Stimulated activated CD4-positive, alpha-beta T cell treated with anti-CD3 and anti-CD28 coated beads, Interleukin-4, amount 100 ng/mL, for 48 hours (primary cell): ENCODE results near the gene NUP214.
"Not testable (repeated sequence)": the region's sequence is repeated elsewhere in the genome, so short reads cannot be mapped to it uniquely, and the experiment has no call there.

ENCODE experiments used
- DNase-seq, 2 donors: peaks; one replicate each; pipeline ENCODE4 v3.0.0-alpha.2; 2020; ENCODE audit warnings: low read depth in 2 of 2

The NUP214 gene

DNA sequence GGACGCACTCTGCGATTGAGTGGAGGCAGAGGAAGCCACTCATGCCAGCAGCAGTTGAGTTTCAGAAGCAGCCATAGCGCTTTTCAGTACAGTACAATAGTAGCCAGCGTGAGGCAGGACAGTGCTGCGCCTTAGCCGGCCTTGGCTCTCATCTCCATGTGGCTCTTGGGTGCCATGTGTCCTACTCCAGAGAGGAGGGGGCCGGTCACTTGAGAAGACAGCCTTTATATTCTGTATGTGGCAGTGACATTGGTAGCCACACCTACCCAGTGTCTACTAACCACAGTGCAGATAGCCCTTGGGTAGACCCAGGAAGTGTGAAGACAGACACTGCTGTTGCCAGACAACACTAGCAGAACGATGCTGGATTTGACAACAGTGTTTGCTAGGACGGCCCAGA, 108.6 kb downstream of the NUP214 start:
- no peak for DNase-seq

- DNase-seq = no peak
Measured at GRCh38 chr9:131234799-131235479, 109.6 kb downstream of the NUP214 start.

- DNase-seq = no peak
Measured at GRCh38 chr9:131235480-131235851, 110.1 kb downstream of the NUP214 start.

GRCh38 chr9:131236161-131236560, 110.8 kb downstream of the NUP214 start:
- DNase-seq = no peak

DNA sequence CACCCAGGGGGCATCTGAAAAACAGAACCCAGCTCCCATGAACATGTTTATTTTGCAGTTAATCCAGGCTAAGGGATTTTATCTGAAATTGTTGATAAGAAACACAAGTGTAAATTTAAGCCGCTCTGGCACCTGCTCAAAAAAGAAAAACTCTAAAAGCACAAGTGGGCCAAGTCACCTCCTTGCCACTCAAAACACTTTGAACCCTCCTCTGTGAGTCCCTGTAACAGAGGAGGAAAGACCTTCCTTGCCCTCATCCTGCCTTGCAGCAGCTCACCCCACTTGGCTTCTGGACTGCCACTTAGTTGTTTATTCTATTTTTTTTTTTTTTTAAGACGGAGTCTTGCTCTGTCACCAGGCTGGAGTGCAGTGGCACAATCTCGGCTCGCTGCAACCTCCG, 111.4 kb downstream of the NUP214 start:
- no peak for DNase-seq

- no peak for DNase-seq
Measured at GRCh38 chr9:131237291-131237690, 111.9 kb downstream of the NUP214 start.

DNA sequence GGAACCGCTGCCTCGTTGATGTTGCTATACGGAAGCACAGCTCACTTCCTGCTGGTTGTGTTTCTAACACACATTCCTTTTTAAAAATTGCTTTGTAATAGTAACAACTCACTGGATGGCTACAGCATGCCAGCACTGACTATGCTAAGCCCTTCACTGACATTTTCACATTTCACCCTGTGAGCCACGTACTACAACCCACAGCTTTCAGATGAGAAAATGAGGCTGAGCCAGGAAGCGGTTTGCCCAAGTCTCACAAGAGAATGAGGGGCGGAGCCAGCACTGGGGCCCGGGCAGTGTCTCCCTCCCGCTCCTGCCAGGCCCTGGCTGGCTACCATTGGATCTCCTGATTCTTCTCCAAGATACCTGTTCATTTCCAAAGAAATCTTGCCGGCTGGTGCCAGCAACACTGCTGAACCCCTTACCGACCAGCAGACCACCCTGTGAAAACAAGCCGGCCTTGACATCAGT, 112.6 kb downstream of the NUP214 start:
- peak; percentile 77 to 83 for DNase-seq

DNA sequence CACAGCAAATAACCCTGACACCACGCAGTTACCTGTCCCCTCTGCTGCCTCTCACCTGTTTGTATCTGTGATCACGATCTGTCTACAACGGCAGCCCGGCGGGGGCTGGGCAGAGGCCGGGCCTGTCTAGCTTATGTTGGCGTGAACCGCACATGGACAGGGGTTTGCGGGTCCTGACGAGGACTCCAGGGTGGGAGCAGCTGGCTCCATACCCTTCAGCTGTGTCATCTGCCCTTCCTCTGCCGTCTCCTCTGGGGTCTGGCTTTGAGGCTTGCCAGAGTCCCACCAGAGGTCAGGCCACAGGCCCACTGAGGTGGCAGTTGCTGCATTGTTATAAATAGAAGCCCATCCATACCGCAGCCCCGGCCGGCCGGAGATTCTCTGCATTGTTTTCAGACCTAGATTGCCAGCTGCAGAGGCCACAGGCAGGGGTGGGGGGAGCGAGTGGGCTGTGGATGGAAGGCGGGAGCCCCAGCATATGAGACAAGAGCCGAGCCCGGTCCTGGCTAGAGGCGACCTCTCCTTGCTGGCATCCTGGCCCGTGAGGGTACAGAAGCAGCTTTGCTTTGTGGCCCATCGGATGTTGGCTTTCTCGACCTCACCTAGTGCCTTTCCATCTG, 113.1 kb downstream of the NUP214 start:
- DNase-seq = no peak

DNA sequence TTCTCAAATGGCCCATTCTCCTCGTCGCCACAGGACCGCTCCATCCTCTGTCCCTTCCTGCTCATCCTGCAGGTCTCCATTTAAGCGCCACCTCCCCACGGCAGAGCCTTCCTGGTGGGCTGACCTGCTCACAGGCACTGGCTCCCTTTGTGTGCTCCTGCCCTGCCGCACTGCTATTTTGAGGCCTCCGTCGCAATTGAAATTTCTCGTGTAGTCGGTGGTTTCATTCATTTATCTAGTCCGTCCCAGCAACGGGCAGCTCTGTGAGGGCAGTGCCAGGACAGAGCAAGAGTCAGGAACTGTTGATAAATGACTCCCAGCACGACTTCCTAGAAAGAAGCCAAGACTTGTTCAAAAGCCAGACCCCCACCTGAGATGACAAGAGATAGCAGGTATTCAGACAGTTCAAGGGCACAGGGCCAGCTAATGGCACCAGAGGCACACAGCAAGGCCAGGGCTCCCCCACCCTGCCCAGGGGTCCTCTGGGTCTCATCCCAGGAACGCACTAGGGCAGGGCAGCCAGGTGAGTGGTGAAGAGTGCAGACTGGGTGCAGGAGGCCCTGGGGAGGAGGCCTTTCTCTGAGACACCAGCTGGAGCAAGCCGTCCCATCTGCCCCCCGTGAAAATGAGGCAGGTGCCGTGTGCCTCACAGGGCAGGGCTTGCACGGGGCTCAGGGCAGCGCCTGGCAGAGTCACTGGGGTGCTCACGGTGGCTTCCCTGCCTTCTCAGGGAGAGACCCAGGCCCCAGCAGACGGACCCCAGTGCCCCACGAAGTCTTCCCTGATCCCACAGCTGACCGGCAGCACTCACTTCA, 114.0 kb downstream of the NUP214 start:
- no peak for DNase-seq

GRCh38 chr9:131240047-131240921, 114.9 kb downstream of the NUP214 start:
- DNase-seq = no peak

DNA sequence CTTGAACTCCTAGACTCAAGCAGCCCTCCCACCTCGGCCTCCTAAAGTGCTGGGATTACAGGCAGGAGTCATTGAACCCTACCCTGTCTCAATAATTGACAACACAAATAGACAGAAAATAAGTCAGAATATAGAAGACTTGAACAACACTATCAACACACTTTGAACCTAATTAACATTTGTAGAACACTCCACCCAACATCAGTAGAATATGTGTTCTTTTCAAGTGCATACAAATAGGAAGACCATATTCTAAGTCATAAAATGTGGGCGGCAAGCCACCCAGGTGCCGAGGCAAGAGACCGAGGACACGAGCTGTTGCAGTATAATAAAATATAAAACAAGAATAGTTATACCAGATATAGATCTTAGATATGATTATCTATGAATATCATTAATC, 118.9 kb downstream of the NUP214 start:
- not testable (repeated sequence) for DNase-seq

GRCh38 chr9:131246618-131247017, 121.2 kb downstream of the NUP214 start:
- DNase-seq = no peak

DNA sequence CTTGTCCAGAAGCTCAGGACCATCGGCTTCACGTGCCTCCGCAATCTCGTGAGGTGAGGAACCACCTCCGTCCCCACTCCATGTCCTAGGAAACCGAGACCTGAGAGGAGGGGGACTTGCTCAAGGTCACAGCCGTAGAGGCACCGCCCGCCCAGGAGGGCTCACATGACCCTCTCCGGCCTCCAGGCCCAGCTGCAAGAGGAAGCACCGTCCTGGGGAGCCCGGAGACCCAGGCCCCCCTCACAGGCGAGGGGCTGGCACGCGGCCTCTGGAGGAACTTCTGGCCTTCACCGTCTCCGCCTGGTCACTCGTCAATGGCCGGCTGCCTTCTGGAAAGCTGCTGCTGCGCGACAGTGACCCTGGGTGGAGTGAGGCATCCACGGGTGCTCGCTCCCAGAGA, 126.7 kb downstream of the NUP214 start:
- no peak for DNase-seq

DNA sequence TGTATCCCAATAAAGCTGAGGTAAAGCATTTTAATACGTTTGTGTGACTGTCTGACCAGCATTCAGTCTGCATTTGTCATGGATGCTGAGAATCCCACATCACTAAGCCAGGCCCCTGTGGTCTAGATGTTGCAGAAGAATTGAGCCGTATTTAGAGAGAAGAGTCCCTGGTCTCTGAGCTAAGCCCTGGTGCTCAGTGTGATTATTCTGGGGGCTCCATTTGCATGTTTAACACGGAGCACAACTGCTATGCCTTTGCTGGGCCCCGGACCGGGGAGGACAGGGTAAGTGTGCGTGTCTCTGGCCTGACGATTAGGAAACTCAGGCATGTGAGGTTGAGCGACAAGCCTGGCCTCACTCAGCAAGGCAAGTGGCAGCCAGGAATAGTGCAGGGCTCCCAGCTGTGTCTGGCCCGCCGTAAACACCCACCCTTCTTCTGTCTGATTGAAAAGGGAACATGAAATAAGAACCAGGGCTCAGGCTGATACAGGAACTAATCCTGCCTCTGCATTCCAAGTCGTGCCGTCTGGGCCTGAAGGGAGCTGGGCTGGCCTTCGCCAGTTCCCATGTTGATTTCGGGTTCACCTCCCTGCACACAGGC, 128.6 kb downstream of the NUP214 start:
- DNase-seq = no peak

- no peak for DNase-seq
Measured at GRCh38 chr9:131254626-131255025, 129.2 kb downstream of the NUP214 start.

- DNase-seq = no peak
Measured at GRCh38 chr9:131255676-131256197, 130.4 kb downstream of the NUP214 start.

DNA sequence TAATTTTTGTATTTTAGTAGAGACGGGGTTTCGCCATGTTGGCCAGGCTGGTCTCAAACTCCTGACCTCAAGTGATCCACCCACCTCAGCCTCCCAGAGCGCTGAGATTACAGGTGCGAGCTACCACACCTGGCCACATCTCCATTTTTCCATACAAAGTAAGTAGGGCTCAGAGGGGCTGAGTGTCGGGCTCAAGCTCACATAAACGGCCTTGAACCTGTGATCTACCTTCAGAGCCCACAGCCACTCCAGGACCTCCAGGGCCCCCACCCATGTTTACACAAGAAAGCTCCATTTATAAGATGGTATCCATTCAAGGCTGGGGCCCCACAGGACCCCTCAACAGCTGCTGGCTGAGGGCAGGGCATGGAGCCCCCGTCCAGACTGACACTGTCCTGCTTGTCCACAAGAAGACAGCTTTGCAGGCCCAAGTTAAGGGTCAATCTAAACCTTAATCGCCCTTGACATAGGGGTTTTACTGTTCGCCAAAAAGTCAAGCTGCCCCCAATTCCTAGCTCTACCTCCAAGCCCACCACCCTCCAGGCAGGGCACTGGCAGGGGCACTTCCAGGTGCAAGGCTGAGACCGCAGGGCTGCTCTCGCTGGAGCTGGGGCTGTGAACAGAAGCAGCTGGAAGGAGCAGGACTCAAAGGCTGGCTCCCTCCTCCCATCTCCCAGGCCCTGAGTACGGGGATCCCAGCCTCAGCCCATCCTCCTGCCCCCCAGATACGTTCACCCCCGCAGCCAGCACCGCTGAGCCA, 132.1 kb downstream of the NUP214 start:
- no peak for DNase-seq

GRCh38 chr9:131258186-131258585, 132.8 kb downstream of the NUP214 start:
- DNase-seq = no peak

- no peak for DNase-seq
Measured at GRCh38 chr9:131258698-131259431, 133.5 kb downstream of the NUP214 start.

- no peak for DNase-seq
Measured at GRCh38 chr9:131259432-131259898, 134.1 kb downstream of the NUP214 start.
